Activated gamma-delta T cell treated with Interleukin-2 at 50 U/mL for 16 hours (primary cell): ENCODE results near the gene TSPAN33.
A peak's percentile ranks its signal among the peaks of the same experiment; 100 is the strongest.
"Not testable (repeated sequence)": the region's sequence is repeated elsewhere in the genome, so short reads cannot be mapped to it uniquely, and the experiment has no call there.

Experiments
- DNase-seq: peaks from one replicate; pipeline ENCODE4 v3.0.0-alpha.2; 2020

TSPAN33 gene

DNA sequence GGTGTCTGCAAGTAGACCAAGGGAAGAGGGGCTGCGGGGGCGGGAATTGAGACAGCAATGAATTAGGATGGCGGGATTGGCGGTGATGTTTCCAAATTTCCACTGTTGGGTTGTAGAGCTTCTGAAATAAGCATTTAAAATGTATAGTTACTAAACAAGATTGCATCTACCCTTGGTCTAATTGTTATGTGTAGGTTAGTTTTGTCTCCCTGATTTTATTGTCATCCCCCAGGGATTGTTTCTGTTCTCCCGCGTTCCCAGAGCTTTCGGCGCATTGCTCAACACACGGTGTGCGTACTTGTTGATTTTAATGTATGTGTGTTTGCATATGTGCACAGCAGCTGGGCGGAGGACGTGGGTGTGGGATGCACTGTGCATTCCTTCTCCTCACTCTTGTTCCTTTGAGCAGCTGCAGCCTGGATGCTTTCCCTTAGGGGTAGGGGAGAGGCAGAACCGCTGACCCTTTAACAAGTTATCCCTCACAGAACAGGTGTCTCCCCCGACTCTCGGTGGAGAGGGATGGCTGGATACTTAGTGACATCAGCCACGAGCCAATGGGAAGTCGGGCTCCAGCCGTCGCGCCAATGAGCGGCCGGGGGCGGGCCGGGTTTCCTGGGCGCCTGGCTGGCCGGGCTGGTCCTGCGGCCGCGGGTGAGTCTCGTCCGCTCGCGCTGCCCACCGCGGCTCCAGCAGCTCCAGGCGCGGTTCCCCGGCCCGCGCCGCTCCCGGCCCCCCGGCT is at the start of gene TSPAN33:
Gene TSPAN33 (plus strand): TSS at position 613 of the 739 bp plus-strand sequence. CDS start 274 bp downstream, outside the sequence.
- DNase-seq, result peak; percentile 49

DNA sequence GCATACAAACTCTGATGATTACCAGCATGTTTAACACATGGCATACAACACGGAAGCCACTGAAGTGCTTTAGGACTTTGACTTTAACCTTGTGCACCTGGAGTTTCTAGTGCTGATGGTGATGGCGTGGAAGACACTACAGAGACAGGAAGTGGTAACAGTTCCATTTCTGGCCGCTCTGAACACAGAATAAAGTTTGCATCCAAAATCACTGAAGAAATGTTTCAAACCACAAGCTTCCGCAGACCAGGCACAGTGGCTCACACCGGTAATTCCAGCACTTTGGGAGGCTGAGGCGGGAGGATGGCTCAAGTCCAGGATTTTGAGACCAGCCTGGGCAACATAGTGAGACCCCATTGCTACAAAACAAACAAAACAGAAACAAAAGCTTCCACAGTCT is 49.2 kb upstream of the TSPAN33 start:
- peak; percentile 16 for DNase-seq

DNA sequence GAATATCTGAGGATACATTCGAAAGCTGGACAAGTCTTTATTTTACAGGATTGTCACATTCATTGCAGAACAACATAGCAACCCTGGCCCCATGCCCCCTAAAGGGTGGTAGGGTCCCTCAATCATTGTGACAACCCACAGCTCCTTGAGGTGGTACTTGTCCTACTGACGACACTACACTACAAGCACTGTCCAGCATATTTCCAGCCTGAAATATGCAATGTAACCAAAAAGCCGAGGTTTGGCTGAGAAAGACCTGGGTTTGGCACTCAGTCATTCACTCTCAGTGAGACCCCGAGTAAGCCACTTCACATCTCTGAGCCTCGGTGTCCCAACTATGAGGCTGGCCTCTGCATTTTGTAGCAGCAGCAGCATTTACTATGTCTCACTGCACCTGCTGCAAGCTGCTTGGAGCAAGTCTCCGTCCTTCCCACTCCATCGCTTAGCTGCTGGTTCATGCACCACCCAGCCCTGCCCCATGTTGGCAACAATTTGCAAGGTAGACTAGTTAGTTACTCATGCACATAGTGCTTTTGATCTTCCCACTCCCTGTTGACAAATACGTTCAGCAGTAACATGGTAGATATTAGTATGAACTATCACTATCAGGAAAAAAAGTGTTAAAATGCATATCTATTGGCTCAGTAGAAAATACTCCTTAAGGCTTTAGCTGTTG is 46.0 kb upstream of the TSPAN33 start:
- no peak for DNase-seq

GRCh38 chr7:129100827-129101166 is 43.7 kb upstream of the TSPAN33 start:
- DNase-seq, result no peak

- no peak for DNase-seq
Observed at GRCh38 chr7:129101746-129102145, 42.8 kb upstream of the TSPAN33 start.

GRCh38 chr7:129103561-129104324 is 40.8 kb upstream of the TSPAN33 start:
- DNase-seq, result no peak

GRCh38 chr7:129108581-129108980 is 35.9 kb upstream of the TSPAN33 start:
- no peak for DNase-seq

GRCh38 chr7:129110258-129110981 is 34.1 kb upstream of the TSPAN33 start:
- no peak for DNase-seq

GRCh38 chr7:129110982-129111376 is 33.5 kb upstream of the TSPAN33 start:
- DNase-seq, result no peak

DNA sequence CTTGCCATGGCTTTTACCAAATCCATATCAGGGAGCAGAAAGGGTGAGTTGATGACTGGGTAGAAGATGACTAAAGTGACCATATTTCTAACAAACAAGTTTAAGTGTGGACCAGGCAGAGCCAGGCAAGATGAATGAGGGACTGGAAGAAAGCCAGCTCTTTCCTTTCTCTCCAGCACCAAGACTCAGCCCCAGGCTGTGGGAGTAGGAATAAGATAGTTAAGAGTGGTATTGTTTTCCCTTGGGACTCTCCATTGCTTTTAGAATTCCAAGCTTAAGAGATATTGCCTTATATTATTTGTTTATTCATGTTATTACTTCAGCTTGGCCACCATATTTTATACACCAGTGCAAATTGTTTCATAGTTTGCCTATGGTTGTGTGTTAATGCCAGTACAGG is 28.8 kb upstream of the TSPAN33 start:
- DNase-seq, result no peak

DNA sequence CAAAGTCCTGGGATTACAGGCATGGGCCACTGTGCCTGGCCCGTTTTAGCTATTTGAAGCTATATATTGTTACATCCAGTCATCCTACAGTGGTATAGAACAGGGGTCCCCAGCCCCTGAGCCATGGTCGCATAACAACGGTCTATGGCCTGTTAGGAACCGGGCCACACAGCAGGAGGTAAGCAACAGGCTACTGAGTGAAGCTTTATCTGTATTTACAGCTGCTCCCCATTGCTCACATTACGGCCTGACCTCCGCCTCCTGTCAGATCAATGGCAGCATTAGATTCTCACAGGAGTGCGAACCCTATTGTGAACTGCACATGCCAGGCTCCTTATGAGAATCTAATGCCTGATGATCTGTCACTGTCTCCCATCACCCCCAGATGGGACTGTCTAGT is 26.3 kb upstream of the TSPAN33 start:
- no peak for DNase-seq

GRCh38 chr7:129118976-129119375 is 25.5 kb upstream of the TSPAN33 start:
- DNase-seq, result no peak

GRCh38 chr7:129121501-129122077 is 22.9 kb upstream of the TSPAN33 start:
- not testable (repeated sequence) for DNase-seq

DNA sequence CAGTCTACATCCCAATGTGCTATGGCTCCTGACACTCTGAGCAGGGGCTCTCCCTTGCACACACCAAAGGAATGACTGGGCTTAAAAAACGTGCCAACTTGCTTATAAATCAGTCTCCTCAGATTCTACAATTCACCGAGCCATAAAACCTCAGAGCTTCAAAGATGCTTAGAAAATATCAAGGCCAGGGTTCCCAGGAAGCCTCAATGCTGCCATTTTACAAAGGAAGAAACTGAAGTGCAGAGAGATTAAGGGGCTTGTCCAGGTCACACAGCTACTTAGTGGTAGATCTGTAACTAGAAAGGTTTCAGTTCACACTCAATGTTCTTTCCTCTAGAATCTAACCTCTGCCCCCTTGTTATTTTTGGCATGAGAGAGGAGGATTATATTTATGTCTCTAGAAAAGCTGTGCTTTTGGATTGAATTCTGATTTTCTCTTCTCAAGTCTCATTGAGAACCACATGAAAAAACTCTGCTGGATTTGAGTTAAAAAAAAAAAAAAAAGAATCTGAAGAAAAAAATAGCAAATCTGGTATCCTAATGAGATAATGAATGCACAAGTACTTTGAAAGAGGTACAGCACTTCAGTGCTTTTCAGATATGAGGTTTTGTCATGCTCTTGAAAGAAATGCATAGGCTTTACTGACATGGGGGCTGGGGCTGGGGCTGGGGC is 22.3 kb upstream of the TSPAN33 start:
- no peak for DNase-seq

DNA sequence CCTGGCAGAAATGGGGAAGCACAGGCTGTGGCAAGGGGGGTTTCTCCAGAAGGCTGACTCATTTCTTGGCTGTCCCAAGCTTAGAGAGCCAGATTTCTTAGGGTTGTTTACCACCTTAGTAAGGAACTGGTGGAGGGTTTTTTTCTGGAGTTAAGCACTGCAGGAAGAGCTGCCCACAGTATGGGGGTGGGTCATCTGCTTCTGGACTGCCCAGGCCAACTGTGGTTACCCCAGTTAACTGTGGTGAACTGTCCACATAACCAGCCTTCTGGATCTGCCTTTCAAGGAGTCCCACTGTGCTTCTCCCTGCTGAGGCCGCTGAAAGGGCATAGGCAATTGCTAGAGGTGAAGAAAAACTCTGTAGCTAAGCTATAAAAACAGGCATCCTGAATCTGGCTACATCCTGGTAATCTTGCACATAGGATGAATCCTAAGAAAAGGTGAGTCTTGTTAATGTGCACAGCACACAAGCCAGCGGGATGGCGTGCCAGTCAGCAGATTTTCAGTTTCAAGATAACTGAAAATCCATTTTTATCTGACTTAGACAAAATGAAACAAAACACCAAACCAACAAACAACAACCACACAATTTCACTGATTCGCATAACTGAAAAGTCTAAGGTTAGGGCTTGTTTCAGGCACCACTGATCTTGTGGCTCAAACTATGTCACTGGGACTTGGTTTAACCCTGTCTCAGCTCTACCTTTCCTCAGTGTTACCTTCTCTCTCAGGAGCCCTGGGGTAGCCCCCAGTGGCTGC is 21.6 kb upstream of the TSPAN33 start:
- DNase-seq, result no peak

DNA sequence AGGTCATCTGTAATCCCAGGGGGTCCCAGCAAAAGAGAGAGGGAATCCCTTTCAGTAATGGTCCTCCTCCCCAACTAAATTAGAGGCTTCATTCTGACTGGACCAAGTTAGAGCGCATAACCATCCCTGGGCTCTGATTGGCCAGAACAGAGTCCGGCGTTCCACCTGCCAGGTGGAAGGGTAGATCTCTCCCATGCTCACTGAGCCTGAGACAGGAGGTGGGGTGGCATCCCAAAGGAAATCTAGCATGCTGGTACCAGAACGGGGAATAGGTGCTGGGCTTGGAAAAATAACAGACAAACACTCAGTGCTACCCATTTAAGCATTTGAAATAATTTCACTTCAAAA is 21.0 kb upstream of the TSPAN33 start:
- DNase-seq, result no peak

DNA sequence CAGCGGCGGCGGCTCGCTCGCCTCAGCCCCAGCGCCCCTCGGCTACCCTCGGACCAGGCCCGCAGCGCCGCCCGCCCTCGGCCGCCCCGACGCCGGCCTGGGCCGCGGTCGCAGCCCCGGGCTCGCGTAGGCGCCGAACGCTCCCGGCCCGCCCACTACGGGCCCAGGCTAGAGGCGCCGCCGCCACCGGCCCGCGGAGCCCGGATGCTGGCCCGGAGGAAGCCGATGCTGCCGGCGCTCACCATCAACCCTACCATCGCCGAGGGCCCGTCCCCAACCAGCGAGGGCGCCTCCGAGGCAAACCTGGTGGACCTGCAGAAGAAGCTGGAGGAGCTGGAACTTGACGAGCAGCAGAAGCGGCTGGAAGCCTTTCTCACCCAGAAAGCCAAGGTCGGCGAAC is 18.2 kb upstream of the TSPAN33 start:
- no peak for DNase-seq

DNA sequence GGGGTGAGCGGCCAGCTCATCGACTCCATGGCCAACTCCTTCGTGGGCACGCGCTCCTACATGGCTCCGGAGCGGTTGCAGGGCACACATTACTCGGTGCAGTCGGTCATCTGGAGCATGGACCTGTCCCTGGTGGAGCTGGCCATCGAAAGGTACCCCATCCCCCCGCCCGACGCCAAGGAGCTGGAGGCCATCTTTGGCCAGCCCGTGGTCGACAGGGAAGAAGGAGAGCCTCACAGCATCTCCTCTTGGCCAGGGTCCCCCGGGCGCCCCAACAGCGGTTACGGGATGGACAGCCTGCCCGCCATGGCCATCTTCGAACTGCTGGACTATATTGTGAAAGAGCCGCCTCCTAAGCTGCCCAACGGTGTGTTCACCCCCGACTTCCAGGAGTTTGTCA is 17.4 kb upstream of the TSPAN33 start:
- DNase-seq, result no peak

DNA sequence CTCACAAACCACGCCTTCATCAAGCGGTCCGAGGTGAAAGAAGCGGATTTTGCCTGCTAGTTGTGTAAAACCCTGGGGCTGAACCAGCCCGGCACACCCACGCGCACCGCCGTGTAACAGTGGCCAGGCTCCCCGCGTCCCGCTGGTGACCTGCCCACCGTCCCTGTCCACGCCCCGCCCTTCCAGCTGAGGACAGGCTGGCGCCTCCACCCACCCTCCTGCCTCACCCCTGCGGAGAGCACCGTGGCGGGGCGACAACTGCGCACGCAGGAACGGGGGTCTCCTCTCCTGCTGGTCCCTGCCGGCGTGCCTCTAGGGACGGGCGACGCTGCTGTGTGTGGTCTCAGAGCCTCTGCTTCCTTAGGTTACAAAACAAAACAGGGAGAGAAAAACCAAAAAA is 16.9 kb upstream of the TSPAN33 start:
- DNase-seq, result no peak

DNA sequence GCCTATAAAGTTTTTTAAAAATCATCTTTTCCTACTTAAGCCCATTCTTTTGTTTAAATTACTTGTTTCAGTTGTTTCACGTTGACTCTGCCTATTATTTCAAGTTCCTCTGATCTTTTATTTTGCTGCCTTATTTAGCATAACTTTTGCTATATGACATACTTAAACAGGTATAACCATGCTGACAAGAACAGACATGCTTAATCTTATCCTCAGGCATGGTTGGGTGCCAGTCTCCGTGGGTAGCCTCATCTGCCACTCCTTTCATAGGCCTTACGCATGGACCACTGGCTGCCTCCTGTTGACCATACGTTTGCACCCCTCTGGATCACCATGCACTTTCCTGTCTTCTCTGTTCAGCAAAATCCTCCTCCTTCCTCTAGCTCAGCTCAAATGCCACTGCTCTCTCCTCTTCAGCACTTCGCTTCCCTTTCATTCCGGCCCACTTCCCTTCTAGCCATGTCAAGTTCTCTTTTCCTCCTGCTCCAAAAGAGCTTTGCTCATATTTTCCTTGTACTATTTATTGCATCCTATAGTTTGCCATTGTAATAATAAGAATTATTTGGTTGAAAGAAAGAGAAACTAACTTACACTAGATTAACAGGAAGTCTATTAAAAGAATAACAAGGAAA is 10.0 kb upstream of the TSPAN33 start:
- DNase-seq, result no peak
